Transverse colon (tissue), 4 donors: Measurements from ENCODE around the gene CSRP1. TPM values are rescaled to one million over a fixed set of nuclear protein-coding genes. Genes with fewer than 3 reads are reported as not detected.

Experiments
- DNase-seq: peaks from one replicate; pipeline ENCODE4 v3.0.0-alpha.2; 2019
- H3K27ac ChIP-seq, 4 donors: fragments of 200-600 bp; sonication (generic); 2 replicates each; pipeline ENCODE4 v1.5.1; 2016 to 2018; ENCODE audit warnings: inconsistent platforms in 4 of 4
- H3K27me3 ChIP-seq: fragments of 200-600 bp; sonication (generic); 2 replicates; pipeline ENCODE4 v1.5.1; 2017; ENCODE audit warnings: inconsistent platforms
- H3K36me3 ChIP-seq, 4 donors: fragments of 200-600 bp; sonication (generic); 2 replicates each; pipeline ENCODE4 v1.5.1; 2017 to 2019; ENCODE audit warnings: inconsistent platforms in 4 of 4
- H3K4me1 ChIP-seq, 4 donors: fragments of 200-600 bp; sonication (generic); 2 replicates each; pipeline ENCODE4 v1.5.1; 2017 to 2020; ENCODE audit warnings: inconsistent platforms in 4 of 4
- H3K4me3 ChIP-seq, 4 donors: fragments of 200-600 bp; sonication (generic); 1 replicate in 1 of 4; 2 replicates in 3 of 4; pipeline versions ENCODE4 v1.5.1 to v1.6.1; 2017 to 2019; ENCODE audit warnings: inconsistent platforms in 4 of 4
- H3K9me3 ChIP-seq, 2 donors: fragments of 200-600 bp; sonication (generic); 2 replicates each; pipeline ENCODE4 v1.5.1; 2017 to 2019; ENCODE audit warnings: inconsistent platforms in 2 of 2
- EP300 ChIP-seq: sonication (generic); formaldehyde crosslinking; IDR thresholded peaks from one replicate; pipeline ENCODE4 v1.6.1; 2017; ENCODE audit warnings: antibody characterized with exemption, low read depth
- POLR2A ChIP-seq: fragments of 450-650 bp; IDR thresholded peaks from one replicate; pipeline ENCODE4 v1.6.1; 2016; ENCODE audit warnings: antibody characterized with exemption, mild to moderate bottlenecking, moderate library complexity
- POLR2AphosphoS5 ChIP-seq, 3 donors: sonication (generic); formaldehyde crosslinking; IDR thresholded peaks; one replicate each; pipeline ENCODE4 v1.6.1; 2016; ENCODE audit warnings: antibody characterized with exemption in 3 of 3
- WGBS, 2 donors: methylation state at CpG; one replicate each; pipeline ENCODE4 v1.1.5; 2018; ENCODE audit warnings: low coverage in 1 of 2; 5-methylcytosine and 5-hydroxymethylcytosine counted together
- in situ Hi-C, 4 donors: fragments of 200-750 bp; cut with MboI; loops; one replicate each; pipeline versions ENCODE4 v1.15.0 to v1.15.1; 2017; ENCODE audit warnings: low sequenced_read_pairs in 3 of 4, low pct_ligation_motif_present in 1 of 4, low pct_unique_long_range_greater_than_20kb in 1 of 4
- intact Hi-C: fragments of 100-400 bp; cut with DNase I; formaldehyde crosslinking; loops from one replicate; pipeline ENCODE4 v1.15.1; 2023; ENCODE audit warnings: low total_unique reads
- total RNA-seq, 4 donors: library from RNA; depleted of rRNA; stranded (reverse); fragments of >200 nt; gene quantifications; one replicate each; pipeline ENCODE4 v1.1.0, GENCODE V29; 2016
- TF ChIP-seq, protein P1 (sequence below), 5 experiments: fragments of 200-600 bp in 3 of 5; fragments of 450-650 bp in 2 of 5; sonication (generic) in 3 of 5; IDR thresholded peaks; 1 replicate in 2 of 5; 2 replicates in 3 of 5; pipeline ENCODE4 v1.5.1; 2016 to 2017; ENCODE audit warnings: antibody characterized with exemption in 5 of 5, inconsistent platforms in 3 of 5, mild to moderate bottlenecking in 2 of 5, moderate library complexity in 1 of 5

Gene CSRP1
- total RNA-seq, 4 donors from 2014 or later, result 697 to 1,474 (median 915) TPM

- Histone ChIP-seq H3K4me1 (peaks cover 30 to 66% (median 53%) of the 10 kb centered on the region in 4 donors), H3K9me3 (no peaks in the 10 kb centered on the region), H3K27ac (peak overlapping the region; percentile 89 to 98 (median 94)), H3K36me3 (peaks cover 0 to 4% (median 0%) of the 10 kb centered on the region in 4 donors), H3K27me3 (peaks cover 22% of the 10 kb centered on the region), H3K4me3 (peak overlapping the region in 2 of 4 donors; percentile 69 to 70)
- in situ Hi-C loops, result no loop called here
- 81% methylated on average over 8 of the region's 9 CpGs; no CpG with 5 or more reads in 1 of the 2 donors for WGBS, 2 donors
- intact Hi-C loops, result no loop called here
- DNase-seq, result no peak
- TF ChIP-seq, protein P1, sequence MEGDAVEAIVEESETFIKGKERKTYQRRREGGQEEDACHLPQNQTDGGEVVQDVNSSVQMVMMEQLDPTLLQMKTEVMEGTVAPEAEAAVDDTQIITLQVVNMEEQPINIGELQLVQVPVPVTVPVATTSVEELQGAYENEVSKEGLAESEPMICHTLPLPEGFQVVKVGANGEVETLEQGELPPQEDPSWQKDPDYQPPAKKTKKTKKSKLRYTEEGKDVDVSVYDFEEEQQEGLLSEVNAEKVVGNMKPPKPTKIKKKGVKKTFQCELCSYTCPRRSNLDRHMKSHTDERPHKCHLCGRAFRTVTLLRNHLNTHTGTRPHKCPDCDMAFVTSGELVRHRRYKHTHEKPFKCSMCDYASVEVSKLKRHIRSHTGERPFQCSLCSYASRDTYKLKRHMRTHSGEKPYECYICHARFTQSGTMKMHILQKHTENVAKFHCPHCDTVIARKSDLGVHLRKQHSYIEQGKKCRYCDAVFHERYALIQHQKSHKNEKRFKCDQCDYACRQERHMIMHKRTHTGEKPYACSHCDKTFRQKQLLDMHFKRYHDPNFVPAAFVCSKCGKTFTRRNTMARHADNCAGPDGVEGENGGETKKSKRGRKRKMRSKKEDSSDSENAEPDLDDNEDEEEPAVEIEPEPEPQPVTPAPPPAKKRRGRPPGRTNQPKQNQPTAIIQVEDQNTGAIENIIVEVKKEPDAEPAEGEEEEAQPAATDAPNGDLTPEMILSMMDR (IDR thresholded peaks at IDR 0.05), result no peak
- TF ChIP-seq POLR2AphosphoS5 (IDR thresholded peaks at IDR 0.05) (no peak), EP300 (no peak), POLR2A (no peak)
Observed at GRCh38 chr1:201465698-201466290, 41.1 kb downstream of the CSRP1 start.

- peaks cover 21 to 56% (median 40%) of the 10 kb centered on the region in 4 donors for H3K4me1 ChIP-seq
- no peak for DNase-seq
- peaks cover 0 to 4% (median 0%) of the 10 kb centered on the region in 4 donors for H3K36me3 ChIP-seq
- in situ Hi-C loops, result no loop called here
- peak in 1 of 3 donors; percentile 10 for TF ChIP-seq POLR2AphosphoS5 (IDR thresholded peaks at IDR 0.05)
- no peak for TF ChIP-seq POLR2A
- H3K27me3 ChIP-seq, result no peaks in the 10 kb centered on the region
- peak overlapping the region; percentile 71 to 98 (median 85) for H3K27ac ChIP-seq
- H3K9me3 ChIP-seq, result no peaks in the 10 kb centered on the region
- no peak overlapping the region for H3K4me3 ChIP-seq
- intact Hi-C loops, result no loop called here
- WGBS, 2 donors, result 81% methylated on average over 7 of the region's 7 CpGs; no CpG with 5 or more reads in 1 of the 2 donors
Observed at GRCh38 chr1:201463071-201463552, 43.8 kb downstream of the CSRP1 start.

- no peak for TF ChIP-seq POLR2A
- TF ChIP-seq, protein P1 (IDR thresholded peaks at IDR 0.05), result no peak
- TF ChIP-seq POLR2AphosphoS5 (IDR thresholded peaks at IDR 0.05), result peak in 2 of 3 donors; percentile 69 to 71
- no peak for TF ChIP-seq EP300
- Histone ChIP-seq H3K4me3 (no peak overlapping the region), H3K9me3 (no peaks in the 10 kb centered on the region), H3K27me3 (no peaks in the 10 kb centered on the region), H3K4me1 (peaks cover 19 to 55% (median 38%) of the 10 kb centered on the region in 4 donors), H3K27ac (peak overlapping the region; percentile 71 to 98 (median 85)), H3K36me3 (peaks cover 0 to 4% (median 0%) of the 10 kb centered on the region in 4 donors)
- peak; percentile 69 for DNase-seq
- intact Hi-C loops, result no loop called here
- in situ Hi-C loops, result no loop called here
- 67% methylated on average over 13 of the region's 13 CpGs; no CpG with 5 or more reads in 1 of the 2 donors for whole genome bisulfite sequencing, 2 donors
Observed at GRCh38 chr1:201461645-201462441, 45.1 kb downstream of the CSRP1 start.

- in situ Hi-C loops, result no loop called here
- TF ChIP-seq POLR2A (peak; percentile 9), EP300 (peak; percentile 66), POLR2AphosphoS5 (IDR thresholded peaks at IDR 0.05) (peak; percentile 83 to 86 (median 84))
- TF ChIP-seq, protein P1 (IDR thresholded peaks at IDR 0.05), result no peak
- intact Hi-C loops, result no loop called here
- peaks cover 0 to 4% (median 0%) of the 10 kb centered on the region in 4 donors for H3K36me3 ChIP-seq
- H3K9me3 ChIP-seq, result no peaks in the 10 kb centered on the region
- no peak overlapping the region for H3K4me3 ChIP-seq
- peak overlapping the region; percentile 71 to 98 (median 85) for H3K27ac ChIP-seq
- H3K4me1 ChIP-seq, result peaks cover 15 to 55% (median 31%) of the 10 kb centered on the region in 4 donors
- WGBS, 2 donors, result 64 to 76% methylated on average over 3 to 8 of the region's 8 CpGs
- no peaks in the 10 kb centered on the region for H3K27me3 ChIP-seq
- DNase-seq, result peak; percentile 47
Observed at GRCh38 chr1:201460814-201461644, 45.9 kb downstream of the CSRP1 start.
